HG03045 (cell line): ENCODE data around the gene IL4R.
"Not testable (repeated sequence)": the region's sequence is repeated elsewhere in the genome, so short reads cannot be mapped to it uniquely, and the experiment has no call there.

Source experiments
- ATAC-seq: cut with Tn5 transposase; IDR thresholded peaks from one replicate; pipeline ENCODE4 v1.9.1; 2021; ENCODE audit warnings: mild to moderate bottlenecking, moderate library complexity; ENCODE audit not compliant: unreplicated experiment

IL4R gene

GRCh38 chr16:27313422-27314160 is at the start of gene IL4R:
TSS of gene IL4R (plus strand) at chr16:27313974. CDS start at chr16:27340204, 26,230 bp downstream.
- ATAC-seq: peak; percentile 44

DNA sequence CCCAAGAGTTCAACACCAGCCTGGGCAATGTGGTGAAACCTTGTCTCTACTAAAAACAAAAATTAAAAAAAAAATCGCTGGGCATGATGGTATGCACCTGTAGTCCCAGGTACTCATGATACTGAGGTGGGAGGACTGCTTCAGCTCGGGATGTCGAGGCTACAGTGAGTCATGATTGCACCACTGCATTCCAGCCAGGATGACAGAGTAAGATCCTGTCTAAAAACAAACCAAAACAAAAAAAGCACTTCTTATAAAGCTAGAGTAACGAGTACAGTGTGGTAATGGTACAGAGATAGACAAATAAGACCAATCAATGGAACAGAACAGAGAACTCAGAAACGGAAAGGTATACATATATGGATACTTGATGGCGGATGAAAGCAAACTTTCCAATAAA is 49.6 kb upstream of the IL4R start:
- no peak for ATAC-seq

- ATAC-seq: no peak
Observed at GRCh38 chr16:27265982-27266381, 47.8 kb upstream of the IL4R start.

- ATAC-seq: no peak
Observed at GRCh38 chr16:27267037-27267677, 46.6 kb upstream of the IL4R start.

- peak; percentile 90 for ATAC-seq
Observed at GRCh38 chr16:27268376-27269299, 45.1 kb upstream of the IL4R start, which contains the start of gene NSMCE1. TSS of gene NSMCE1 (minus strand) at chr16:27268772. CDS start at chr16:27257570, 11,202 bp downstream.

DNA sequence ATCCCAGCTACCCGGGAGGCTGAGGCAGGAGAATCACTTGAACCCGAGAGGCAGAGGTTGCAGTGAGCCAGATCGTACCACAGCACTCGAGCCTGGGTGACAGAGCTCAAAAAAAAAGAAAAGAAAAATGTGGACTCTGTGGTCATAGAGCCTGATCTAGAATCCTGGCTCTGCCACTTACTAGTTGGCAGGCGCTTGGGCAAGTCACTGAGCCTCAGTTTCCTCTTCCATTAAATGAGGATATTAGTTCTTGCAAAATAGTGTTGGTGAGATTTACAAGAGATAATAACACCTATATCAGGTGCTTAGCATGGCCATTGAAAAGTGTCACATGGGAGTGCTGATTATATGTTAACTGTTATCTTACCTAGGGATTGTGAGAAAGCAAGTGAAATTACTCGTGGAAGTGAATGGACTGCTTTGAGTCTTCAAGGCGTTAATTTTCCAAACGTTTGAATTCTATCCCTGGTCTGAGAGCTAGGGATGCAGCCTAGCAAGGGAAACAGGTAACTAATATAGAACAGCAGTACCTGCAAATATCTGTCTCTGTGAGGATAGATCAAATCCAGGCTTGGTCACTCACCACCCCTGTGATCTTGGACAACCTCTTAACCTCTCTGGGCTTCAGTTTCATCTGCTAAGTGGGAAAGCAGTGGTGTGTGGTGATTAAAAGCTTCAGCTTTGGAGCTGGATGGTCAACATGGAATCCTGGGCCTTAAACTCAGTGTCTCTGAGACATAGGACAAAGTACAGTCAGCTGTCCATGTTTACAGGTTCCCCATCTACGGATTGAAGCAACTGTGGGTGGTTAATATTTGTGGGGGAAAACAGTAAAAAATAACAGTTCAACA is 44.2 kb upstream of the IL4R start:
- no peak for ATAC-seq

GRCh38 chr16:27270349-27270748 is 43.4 kb upstream of the IL4R start:
- ATAC-seq: no peak

DNA sequence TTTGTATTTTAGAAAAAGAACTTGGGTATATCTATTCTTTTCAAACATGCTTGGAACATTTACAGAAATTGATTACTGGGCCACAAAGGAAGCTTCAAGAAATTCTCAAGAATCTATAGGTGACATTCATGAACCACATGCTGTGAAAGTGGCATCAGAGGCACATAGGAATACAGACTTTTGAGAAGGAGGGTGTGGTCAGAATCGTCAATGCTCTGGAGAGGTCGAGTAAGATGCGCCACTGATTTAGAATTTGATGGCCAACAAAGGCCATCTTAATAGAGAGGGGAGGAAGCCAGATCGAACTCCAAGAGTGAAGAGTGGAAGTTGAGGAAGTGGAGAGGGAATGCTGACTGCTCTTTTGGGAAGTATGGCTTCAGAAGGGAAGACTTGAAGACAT is 41.7 kb upstream of the IL4R start:
- no peak for ATAC-seq

DNA sequence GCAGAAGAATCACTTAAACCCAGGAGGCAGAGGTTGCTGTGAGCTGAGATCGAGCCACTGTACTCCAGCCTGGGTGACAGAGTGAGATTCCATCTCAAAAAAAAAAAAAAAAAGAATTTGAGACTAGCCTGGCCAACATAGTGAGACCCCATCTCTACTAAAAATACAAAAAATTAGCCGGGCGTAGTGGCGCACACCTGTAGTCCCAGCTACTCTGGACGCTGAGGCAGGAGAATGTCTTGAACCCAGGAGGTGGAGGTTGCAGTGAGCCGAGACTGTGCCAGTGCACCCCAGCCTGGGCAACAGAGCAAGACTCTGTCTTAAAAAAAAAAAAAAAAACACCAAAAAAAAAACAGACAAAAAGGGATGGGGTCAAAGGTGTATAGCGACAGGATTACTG is 41.1 kb upstream of the IL4R start:
- ATAC-seq: not testable (repeated sequence)

DNA sequence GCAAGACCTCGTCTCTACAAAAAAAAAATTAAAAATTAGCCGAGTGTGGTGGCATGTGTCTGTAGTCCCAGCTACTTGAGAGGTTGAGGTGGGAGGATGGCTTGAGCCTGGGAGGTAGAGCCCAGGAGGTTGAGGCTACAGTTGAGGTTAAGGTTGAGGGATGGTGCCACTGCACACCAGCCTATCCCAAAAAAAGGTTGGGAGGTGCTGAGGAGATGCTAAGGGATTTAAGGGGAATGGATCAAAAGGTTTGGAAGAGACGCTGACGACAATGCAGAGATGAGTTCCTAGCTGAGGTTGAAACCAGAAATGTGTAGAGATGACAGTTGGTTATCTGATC is 40.5 kb upstream of the IL4R start:
- no peak for ATAC-seq

DNA sequence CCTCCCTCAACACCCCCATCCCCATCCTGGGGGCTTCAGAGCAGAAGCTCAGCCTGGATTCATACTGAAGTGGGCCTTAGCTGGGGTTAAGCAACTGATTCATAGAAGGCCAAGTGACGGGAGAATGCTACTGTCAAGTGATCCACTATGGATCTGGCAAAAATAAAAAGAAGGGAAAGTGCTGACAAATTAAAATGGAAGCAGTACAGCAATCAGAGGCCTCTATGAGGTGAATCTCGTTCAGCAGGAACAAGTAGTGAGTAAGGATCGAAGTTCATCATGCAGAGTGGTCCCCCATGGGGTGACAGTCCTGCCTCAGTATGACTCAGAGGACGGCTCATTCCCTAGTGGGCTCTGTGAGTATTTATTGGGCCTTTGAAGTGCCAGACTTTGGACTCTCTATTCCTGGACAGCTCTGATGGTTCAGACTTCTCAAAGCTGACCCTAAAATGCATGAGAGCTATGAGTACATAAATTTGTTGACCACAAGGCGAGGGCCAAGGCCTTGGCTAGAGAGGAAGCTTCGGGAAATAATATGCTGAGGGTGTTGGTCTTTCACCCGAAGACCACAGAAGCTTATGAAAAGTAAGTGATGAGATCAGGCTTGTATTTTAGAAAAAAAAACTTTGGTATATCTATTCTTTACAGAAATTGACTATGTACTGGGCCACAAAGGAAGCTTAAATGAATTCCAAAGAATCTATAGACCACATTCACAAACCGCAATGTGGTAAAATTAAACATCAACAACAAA is 39.9 kb upstream of the IL4R start:
- ATAC-seq: no peak

- not testable (repeated sequence) for ATAC-seq
Observed at GRCh38 chr16:27274424-27274874, 39.3 kb upstream of the IL4R start.

- ATAC-seq: no peak
Observed at GRCh38 chr16:27275394-27275793, 38.4 kb upstream of the IL4R start.

DNA sequence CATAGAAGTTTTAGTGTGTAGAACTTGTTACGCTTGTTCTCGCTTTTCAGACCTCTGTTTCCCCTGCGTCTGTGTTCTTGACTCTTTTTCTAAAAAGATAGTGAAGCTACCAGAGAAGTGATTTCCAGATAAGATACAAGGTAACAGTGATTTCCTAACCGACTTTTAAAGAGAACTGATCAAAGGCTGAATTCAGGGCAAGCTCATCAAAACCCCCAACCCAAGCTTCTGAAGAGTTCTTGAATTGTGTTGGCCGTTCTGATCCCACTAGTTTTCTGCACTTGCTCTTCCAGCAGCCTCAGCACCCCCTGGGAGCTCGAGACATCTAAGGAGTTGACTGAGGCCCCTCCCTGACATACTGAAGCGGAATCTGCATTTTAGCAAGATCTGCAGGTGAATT is 32.5 kb upstream of the IL4R start:
- no peak for ATAC-seq

DNA sequence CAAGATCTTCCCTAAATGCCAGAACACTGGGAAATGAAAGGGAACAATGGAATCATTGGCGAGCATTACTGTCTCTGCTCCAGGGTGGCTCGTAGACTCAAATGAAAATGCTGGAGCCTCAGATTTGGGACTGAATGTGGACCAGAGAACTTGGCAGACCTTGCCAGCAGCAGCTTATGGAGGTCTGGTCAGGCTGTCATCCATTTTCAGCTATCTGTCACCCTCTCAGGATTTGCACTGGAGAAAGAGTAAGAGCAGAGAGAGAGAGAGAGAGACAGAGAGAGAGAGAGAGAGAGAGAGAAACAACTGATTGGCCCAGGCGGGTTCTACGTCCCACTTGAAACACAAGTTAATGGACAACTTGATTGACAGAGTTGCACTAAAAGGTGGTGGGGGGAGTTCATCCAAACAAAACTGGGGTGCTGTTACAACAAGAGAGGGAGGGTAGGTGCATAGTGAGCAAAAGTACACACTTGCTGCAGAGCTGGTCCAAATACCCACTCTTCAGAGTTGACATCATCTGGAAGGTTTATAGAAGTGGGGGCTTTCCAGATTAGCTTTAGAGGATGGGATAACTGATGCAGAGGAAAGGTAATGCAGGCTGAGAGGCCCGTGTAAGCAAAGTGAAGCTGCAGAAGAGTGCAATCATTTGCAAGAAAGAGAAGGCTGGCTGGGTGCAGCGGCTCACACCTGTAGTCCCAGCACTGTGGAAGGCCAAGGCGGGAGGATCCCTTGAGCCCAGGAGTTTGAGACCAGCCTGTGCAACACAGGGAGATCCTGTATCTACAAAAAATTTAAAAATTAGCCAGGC is 28.7 kb upstream of the IL4R start:
- ATAC-seq: no peak

- ATAC-seq: no peak
Observed at GRCh38 chr16:27285676-27286196, 28.0 kb upstream of the IL4R start.

DNA sequence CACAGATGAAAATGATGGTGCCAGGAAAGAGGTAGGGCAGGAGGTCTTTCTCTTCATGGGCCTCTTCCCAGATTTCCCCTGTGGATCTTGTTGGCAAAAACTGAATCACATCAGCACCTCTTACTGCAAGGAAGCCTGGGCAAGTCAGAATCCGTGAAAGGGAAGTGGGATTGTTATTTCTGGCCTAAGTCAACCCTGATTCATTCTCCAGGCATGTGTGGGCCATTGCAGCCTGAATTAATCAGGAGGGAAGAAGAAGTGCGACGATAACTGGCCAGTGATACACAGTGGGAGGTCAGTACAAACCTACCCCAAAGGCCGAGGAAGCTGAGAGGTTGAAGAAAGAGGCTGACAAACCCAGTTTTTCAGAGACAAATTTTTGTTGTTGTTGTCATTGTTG is 27.3 kb upstream of the IL4R start:
- no peak for ATAC-seq

DNA sequence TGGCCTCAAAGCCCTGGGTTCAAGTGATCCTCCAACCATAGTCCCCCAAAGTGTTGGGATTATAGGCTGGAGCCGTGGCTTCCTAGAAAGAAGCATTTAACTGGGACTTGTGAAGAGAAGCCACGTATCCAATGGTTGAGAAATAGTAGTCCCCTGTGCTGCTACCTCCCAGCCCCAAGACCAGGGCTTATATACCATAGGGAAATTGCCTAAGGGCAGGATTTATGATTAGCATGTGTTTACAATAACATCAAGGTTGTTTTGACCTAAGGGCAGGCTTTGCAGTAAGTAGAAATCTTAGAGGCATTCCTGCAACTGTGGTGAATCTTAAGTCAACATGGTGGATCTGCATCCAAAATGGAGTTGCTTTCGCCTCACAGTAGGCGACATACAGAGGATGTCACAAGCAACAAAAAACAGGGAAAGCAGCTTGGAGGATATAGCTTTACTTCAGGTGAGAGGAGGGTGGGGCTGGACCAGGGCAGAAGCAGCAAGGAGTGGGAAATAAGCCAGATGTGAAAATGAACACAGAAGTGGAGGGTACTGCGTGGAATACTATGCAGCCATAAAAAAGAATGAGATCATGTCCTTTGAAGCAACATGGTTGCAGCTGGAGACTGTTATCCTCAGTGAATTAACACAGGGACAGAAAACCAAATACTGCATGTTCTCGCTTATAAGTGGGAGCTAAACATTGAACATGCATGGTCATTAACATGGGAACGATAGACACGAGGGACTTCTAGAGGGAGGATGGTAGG is 26.5 kb upstream of the IL4R start:
- ATAC-seq: no peak
